AG04449 (cell line): ENCODE results near the gene IFITM5.

ENCODE experiments used
- CTCF ChIA-PET: fragments of 350-600 bp; formaldehyde crosslinking; extraction: SDS; loops from one replicate; lab custom pipeline; 2021; ENCODE audit warnings: antibody characterized with exemption; lab: Yijun Ruan, JAX
- POLR2A ChIA-PET: fragments of 400-600, 350-600 bp; formaldehyde crosslinking; extraction: SDS; loops from one replicate; lab custom pipeline; 2020; ENCODE audit warnings: antibody characterized with exemption, inconsistent platforms; lab: Yijun Ruan, JAX
- DNase-seq: peaks from one replicate; pipeline ENCODE4 v3.0.0-alpha.2; 2010; ENCODE audit warnings: low read depth, low spot score
- H3K4me3 ChIP-seq: 2 replicates; pipeline ENCODE4 v1.5.1; 2011; ENCODE audit warnings: low read depth, mild to moderate bottlenecking, control low read depth, low read length
- CTCF ChIP-seq: IDR thresholded peaks from one replicate; pipeline ENCODE4 v1.5.1; 2011; ENCODE audit warnings: mild to moderate bottlenecking, moderate library complexity, low read length, control low read depth, inconsistent platforms; ENCODE audit not compliant: insufficient read depth; ENCODE audit errors: missing control alignments

The IFITM5 gene

GRCh38 chr11:281486-282161, 17.7 kb downstream of the IFITM5 start:
- no peak for DNase-seq
- TF ChIP-seq CTCF = no peak
- ChIA-PET CTCF (interaction anchor here (1.4 kb wide), 1 partner anchor 81 kb away, joined by 4 read pairs; no protein-coding TSS in a partner anchor), POLR2A (no interaction called here)
- H3K4me3 ChIP-seq = no peak overlapping the region

DNA sequence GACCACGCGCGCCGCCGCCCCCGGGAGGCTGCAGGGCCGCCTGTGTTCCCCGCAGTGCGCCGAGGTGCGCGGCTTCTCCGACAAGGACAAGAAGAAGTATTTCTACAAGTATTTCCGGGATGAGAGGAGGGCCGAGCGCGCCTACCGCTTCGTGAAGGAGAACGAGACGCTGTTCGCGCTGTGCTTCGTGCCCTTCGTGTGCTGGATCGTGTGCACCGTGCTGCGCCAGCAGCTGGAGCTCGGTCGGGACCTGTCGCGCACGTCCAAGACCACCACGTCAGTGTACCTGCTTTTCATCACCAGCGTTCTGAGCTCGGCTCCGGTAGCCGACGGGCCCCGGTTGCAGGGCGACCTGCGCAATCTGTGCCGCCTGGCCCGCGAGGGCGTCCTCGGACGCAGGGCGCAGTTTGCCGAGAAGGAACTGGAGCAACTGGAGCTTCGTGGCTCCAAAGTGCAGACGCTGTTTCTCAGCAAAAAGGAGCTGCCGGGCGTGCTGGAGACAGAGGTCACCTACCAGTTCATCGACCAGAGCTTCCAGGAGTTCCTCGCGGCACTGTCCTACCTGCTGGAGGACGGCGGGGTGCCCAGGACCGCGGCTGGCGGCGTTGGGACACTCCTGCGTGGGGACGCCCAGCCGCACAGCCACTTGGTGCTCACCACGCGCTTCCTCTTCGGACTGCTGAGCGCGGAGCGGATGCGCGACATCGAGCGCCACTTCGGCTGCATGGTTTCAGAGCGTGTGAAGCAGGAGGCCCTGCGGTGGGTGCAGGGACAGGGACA, 18.4 kb downstream of the IFITM5 start:
- POLR2A ChIA-PET = no interaction called here
- CTCF ChIA-PET = interaction anchor here (1.4 kb wide), 1 partner anchor 82 kb away, joined by 4 read pairs; no protein-coding TSS in a partner anchor
- DNase-seq = no peak
- H3K4me3 ChIP-seq = no peak overlapping the region
- TF ChIP-seq CTCF = no peak

DNA sequence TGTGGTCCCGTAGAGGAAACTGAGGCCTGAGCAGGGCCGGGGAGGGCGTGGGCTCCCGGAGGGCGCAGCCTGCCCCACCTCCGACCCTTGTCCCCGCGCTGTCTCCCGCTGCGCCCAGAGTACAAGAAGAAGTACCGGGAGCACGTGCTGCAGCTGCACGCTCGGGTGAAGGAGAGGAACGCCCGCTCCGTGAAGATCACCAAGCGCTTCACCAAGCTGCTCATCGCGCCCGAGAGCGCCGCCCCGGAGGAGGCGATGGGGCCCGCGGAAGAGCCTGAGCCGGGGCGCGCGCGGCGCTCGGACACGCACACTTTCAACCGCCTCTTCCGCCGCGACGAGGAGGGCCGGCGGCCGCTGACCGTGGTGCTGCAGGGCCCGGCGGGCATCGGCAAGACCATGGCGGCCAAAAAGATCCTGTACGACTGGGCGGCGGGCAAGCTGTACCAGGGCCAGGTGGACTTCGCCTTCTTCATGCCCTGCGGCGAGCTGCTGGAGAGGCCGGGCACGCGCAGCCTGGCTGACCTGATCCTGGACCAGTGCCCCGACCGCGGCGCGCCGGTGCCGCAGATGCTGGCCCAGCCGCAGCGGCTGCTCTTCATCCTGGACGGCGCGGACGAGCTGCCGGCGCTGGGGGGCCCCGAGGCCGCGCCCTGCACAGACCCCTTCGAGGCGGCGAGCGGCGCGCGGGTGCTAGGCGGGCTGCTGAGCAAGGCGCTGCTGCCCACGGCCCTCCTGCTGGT, 19.2 kb downstream of the IFITM5 start:
- ChIA-PET CTCF (no interaction called here), POLR2A (no interaction called here)
- no peak for TF ChIP-seq CTCF
- no peak overlapping the region; the same call in none of the 2 replicates for H3K4me3 ChIP-seq
- no peak for DNase-seq

- POLR2A ChIA-PET = no interaction called here
- H3K4me3 ChIP-seq = no peak overlapping the region
- DNase-seq = no peak
- CTCF ChIA-PET = interaction anchor here (1.6 kb wide), 1 partner anchor 29 kb away, joined by 5 read pairs; no protein-coding TSS in a partner anchor
- TF ChIP-seq CTCF = no peak
These were observed 20.0 kb downstream of the IFITM5 start for GRCh38 chr11:279040-279965.

GRCh38 chr11:278001-278951, 21.1 kb downstream of the IFITM5 start, which contains the start of gene NLRP6:
Gene NLRP6, plus strand, starts transcription at chr11:278407. Its CDS starts 163 bp downstream, at chr11:278570.
- no peak for TF ChIP-seq CTCF
- no peak within 1 kb of the TSS for H3K4me3 ChIP-seq
- ChIA-PET CTCF (interaction anchor here (1.6 kb wide), 1 partner anchor 28 kb away, joined by 5 read pairs; no protein-coding TSS in a partner anchor), POLR2A (no interaction called here)
- no peak for DNase-seq
